Amniotic stem cell (primary cell): ENCODE results near the gene NCK2.
"Not testable (repeated sequence)": the region's sequence is repeated elsewhere in the genome, so short reads cannot be mapped to it uniquely, and the experiment has no call there.

ENCODE experiments used
- DNase-seq: peaks from one replicate; lab custom pipeline; 2025; lab: John Stamatoyannopoulos, UW

Gene NCK2

DNA sequence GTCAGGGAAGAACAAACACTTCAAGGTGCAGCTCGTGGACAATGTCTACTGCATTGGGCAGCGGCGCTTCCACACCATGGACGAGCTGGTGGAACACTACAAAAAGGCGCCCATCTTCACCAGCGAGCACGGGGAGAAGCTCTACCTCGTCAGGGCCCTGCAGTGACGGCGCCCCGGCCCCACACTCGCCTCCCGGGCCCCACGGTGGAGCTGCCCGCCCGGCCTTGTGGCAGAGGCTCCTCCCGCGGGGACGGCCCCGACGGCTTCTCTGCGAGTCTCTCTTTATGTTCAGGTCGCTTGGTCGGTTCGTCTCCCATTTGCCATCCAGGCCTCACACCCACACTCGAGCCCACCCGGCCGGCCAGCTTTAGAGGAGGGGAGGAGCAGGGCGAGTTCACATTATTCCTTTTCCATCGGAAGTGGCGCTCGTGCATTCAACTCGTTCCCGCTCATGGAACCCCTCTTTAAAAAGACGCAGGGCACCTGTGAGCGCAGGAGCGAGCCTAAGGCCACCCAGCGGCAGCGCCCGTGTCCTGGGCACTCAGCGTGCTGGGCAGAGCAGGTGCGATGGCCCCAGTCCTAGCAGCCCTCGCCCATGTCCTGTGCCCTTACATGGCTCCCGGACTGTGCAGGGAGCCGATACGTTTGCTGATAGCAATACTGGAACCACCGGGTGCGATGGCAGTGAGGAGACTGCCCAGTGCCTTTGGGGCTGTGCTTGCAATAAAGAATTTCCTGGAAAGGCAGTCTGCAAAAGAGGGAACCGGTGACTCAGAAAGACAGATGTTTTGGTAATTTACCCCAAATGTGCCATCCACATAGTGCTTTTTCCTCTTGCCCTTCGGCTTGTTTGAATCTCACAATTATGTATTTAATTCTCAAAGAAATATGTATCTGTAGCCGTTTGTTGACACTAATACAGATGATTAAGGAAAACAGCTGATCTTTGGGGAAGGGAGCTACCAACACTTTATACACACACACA, 148.6 kb downstream of the NCK2 start:
- DNase-seq = no peak

GRCh38 chr2:105894327-105894944, 149.7 kb downstream of the NCK2 start:
- no peak for DNase-seq

DNA sequence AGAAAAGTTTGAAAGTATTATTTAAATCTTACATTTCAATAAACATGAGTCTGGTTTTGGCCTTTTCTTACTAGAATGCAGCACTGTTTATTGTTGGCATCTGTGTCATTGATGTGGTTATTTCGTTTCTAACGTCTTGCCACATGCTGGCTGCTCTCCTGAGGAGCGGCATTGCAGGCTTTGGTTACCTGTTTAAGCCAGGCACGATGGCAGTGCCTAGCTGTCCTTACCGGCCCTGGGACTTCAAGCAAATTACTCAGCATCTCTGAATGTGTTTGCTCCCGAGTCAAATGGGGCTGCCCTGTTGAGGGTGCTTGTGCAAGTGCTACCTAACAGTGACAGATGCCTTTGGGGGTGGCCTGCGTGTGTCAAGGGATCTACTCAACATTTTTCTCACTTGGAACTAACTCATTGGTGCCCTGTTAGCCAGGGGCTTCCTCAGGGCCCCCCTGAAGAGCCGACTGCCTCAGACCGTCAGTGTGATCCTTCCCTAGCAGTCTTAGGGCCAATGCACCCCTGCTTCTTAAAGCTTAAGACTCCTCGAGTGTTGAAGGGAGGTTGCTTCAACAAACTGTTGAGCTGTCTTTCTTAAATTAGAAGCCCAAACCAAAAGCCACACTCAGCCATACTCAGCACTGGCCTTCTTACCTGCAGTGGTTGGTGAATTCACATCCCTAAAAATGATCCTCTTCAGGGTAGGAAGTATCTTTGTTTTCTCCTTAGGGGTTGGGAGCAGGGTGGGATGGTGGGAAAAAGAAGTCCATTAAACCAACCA, 151.5 kb downstream of the NCK2 start:
- no peak for DNase-seq

DNA sequence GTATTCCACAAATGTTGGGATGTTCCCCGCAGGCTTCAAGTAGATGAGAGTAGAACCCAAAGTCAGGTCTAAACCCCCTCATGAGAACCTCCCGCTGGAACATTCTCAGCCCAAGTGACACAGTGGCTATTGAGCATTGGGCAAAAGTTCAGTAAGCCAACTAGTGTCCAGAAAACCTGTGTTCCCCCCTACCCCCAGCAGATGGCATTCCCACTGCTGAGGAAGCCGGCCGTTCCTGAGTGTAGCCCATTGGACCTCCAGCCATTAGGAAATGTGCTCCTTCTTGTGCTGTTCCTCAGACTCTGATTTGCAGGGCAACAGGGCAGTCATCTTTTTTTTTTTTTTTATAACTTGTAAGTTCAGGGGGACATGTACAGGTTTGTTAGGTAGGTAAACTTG, 152.1 kb downstream of the NCK2 start:
- no peak for DNase-seq

GRCh38 chr2:105897694-105898093, 153.0 kb downstream of the NCK2 start:
- DNase-seq = not testable (repeated sequence)

DNA sequence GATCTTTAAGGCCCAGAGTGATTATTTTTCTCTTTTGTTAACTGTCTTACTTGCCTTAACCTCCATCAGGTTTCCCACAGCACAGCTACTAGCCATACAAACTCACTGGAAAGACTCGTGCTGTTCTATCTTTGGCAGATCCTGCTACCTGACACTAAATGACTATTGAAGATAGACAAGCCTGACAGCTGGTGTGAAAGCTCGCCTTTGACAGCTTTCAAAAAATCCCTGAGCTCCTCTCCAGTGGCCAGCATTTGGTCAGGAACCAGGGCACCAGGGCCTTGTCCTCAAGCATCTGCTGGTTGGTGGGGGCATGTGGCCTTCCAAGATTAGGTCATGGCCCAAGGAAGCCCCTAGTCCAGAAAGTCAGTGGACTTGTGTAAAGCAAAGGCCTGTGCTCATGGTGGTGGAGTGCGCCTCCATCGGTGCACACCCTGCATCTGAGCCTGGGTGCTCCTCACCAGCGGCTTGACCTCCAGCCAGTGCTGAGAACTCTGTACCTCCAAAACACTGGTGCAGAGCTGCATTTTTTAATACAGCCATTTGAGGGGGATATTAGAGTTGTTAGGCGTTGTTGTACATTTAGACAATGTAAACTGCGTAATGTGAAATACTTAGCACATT, 158.5 kb downstream of the NCK2 start:
- no peak for DNase-seq

DNA sequence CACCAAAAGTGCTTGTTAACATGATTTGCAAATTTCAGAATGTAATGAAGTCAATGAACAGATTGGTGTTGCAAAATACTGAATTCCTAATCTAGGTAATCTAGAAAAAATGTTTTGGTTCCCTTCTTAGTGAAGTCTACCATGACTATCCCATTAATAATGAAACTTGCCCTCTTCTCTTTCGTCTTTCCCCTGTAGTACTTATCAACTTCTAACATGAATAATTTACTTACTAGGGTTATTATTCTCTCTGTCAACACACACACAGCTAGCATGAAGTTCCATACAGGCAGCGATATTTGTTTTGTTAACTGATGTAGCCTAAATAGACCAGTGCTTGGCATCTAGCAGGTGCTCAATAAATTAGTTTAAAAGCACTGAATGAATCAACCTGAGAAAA, 160.2 kb downstream of the NCK2 start:
- DNase-seq = no peak

GRCh38 chr2:105906481-105906880, 161.8 kb downstream of the NCK2 start:
- no peak for DNase-seq

DNA sequence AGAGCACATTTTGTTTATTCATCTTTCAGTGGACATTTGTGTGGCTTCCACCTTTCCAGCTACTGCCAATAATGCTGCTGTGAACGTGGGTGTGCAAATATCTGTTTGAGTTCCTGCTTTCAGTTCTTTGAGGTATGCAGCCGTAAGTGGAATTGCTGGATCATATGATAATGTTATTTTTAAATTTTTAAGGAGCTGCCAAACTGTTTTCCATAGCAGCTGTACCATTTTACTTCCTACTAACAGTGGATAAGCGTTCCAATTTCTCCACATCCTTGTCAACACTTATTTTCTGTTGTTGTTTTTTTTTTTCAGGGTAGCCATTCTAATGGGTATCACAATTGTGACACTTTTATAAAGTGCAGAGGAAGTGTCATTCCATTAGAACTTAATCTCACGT, 162.5 kb downstream of the NCK2 start:
- no peak for DNase-seq

DNA sequence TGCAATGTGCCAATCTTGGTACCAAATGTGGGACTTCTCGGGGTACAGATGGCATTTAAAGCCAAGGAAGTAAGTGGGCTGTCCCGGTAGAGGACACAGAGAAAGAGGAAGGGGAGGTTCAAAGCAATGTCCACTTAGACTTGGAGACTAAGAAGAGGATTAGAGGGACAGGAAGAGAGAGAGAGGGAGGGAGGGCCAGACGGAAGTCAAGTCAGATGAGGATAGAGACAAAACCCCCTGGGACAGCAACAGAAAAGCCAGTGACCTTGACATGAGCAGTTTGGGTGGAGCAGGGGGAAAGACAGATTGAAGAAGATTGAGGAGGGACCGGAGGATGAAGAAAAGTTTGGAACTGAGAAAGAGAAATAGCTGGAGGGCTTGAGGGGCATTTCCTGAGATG, 164.5 kb downstream of the NCK2 start:
- DNase-seq = no peak

- no peak for DNase-seq
Observed at GRCh38 chr2:105910497-105911238, 166.0 kb downstream of the NCK2 start.

GRCh38 chr2:105911425-105911824, 166.7 kb downstream of the NCK2 start:
- DNase-seq = no peak

- no peak for DNase-seq
Observed at GRCh38 chr2:105912081-105912480, 167.4 kb downstream of the NCK2 start.

- no peak for DNase-seq
Observed at GRCh38 chr2:105915005-105915558, 170.4 kb downstream of the NCK2 start.

DNA sequence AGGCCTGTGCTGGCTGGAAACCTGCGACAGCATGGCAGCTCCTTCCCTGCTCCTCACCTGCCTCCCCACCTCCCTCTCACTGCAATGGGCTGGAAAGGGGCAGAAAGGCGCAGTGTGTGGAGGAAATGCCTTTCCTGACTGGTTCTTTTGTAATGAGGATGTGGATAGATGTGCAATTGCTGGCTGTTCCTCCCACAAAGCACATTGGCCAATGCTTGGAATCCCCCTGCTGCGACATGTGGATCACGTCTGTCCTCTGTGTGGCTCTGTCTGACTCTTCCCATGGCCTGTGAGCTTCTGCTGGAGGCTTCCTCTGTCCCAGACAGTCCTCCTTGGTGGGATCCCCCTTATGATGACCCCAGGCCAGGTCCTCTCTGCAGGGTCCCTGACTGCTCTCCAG, 172.5 kb downstream of the NCK2 start:
- DNase-seq = no peak

- no peak for DNase-seq
Observed at GRCh38 chr2:105917688-105918087, 173.0 kb downstream of the NCK2 start.

- DNase-seq = no peak
Observed at GRCh38 chr2:105919191-105919811, 174.6 kb downstream of the NCK2 start.

GRCh38 chr2:105919826-105920225, 175.1 kb downstream of the NCK2 start:
- no peak for DNase-seq

DNA sequence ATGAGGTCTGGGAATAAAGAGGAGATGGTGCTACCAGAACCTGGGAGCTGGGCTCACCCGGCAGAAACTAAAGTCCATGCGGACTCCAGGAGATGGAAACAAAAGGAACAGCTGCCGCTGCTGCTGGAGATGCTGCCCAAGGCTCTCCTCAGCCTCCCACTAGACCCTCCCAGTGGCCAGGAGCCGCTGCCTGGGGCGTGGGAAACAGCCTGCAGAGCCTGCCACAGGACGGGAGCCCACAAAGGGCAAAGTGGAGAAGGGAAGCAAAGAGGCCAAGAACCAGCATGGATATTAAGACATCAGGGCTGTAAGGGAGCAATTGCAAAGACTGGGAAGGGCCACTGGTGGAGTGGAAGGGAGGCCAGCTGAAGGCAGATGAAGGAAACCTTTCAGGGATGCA, 179.6 kb downstream of the NCK2 start:
- DNase-seq = no peak

GRCh38 chr2:105924932-105925331, 180.2 kb downstream of the NCK2 start:
- no peak for DNase-seq

- no peak for DNase-seq
Observed at GRCh38 chr2:105925390-105925789, 180.7 kb downstream of the NCK2 start.
